Ishikawa (cell line): ENCODE results near the gene NETO2.

ENCODE experiments used
- CEBPB ChIP-seq: IDR thresholded peaks from 2 replicates; pipeline ENCODE4 v1.6.1; 2012
- CREB1 ChIP-seq: IDR thresholded peaks from 2 replicates; pipeline ENCODE4 v1.6.1; 2012; ENCODE audit warnings: low read depth
- EGR1 ChIP-seq: IDR thresholded peaks from 2 replicates; pipeline ENCODE4 v1.6.1; 2012
- EP300 ChIP-seq: IDR thresholded peaks from 2 replicates; pipeline ENCODE4 v1.6.1; 2012; ENCODE audit warnings: borderline replicate concordance
- FOXM1 ChIP-seq: IDR thresholded peaks from 2 replicates; pipeline ENCODE4 v1.6.1; 2012; ENCODE audit warnings: low read depth, borderline replicate concordance
- MAX ChIP-seq: IDR thresholded peaks from 2 replicates; pipeline ENCODE4 v1.6.1; 2012
- NFIC ChIP-seq: IDR thresholded peaks from 2 replicates; pipeline ENCODE4 v1.6.1; 2012
- RAD21 ChIP-seq: IDR thresholded peaks from 2 replicates; pipeline ENCODE4 v1.6.1; 2012; ENCODE audit warnings: low read depth
- REST ChIP-seq: IDR thresholded peaks from 2 replicates; pipeline ENCODE4 v1.6.1; 2012; ENCODE audit warnings: low read depth, mild to moderate bottlenecking
- TAF1 ChIP-seq: IDR thresholded peaks from 2 replicates; pipeline ENCODE4 v1.6.1; 2012; ENCODE audit warnings: low read depth, mild to moderate bottlenecking
- TCF12 ChIP-seq: IDR thresholded peaks from 2 replicates; pipeline ENCODE4 v1.6.1; 2012; ENCODE audit warnings: low read depth
- TEAD4 ChIP-seq: IDR thresholded peaks from 2 replicates; pipeline ENCODE4 v1.6.1; 2012
- YY1 ChIP-seq: IDR thresholded peaks from 2 replicates; pipeline ENCODE4 v1.6.1; 2012; ENCODE audit warnings: low read depth
- ZBTB7A ChIP-seq: IDR thresholded peaks from 2 replicates; pipeline ENCODE4 v1.6.1; 2012; ENCODE audit warnings: low read depth
- TF ChIP-seq, protein P1 (sequence below): IDR thresholded peaks from 2 replicates; pipeline ENCODE4 v1.6.1; 2012

The NETO2 gene

DNA sequence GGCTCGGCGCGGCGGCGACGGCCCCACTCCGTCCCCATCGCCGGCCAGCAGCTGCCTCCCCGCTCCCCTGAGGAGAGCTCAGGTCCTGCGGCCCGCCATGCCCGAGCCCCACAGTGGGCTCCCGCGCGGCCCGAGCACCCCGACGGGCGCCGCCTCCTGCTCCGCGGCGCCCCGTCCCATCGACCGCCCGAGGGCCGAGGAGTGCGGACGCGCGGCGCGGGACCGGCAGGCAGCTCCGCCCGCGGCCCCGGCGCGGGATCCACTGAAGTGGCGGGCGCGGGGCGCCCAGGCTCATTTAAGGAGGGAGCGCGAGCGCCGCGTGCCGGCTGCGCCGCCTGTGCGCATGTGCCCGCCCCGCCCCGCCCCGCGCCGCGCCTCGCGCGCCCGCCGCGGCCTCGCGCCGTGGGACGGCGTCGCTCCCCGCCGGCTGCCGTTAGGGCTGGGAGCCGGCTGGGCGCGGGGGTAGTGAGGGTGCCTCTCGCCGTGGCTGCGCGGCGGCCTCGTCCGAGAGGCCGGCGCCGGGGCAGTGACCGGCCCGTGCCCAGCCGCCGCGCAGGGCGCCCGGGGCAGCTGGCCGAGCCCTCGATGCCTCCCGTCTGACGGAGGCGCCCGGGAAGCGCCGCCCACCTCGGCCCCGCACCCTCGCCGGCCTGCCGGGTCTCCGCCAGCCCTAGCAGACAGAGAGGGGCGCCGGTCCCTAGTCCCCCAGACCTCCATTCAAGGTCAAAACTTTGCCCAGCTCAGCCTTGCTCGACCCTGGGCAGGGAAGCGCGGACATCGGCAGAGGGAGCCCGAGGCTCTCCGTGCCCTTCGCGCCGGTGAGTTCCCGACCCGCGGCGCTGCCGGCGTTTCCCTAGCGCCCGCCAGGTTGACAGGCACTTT lies at the start of gene NETO2:
Gene NETO2, minus strand, starts transcription at position 269 of the 882 bp plus-strand sequence. CDS start 333 bp downstream, outside the sequence.
- TF ChIP-seq EGR1 (no peak), REST (no peak), ZBTB7A (no peak), YY1 (no peak), RAD21 (peak; percentile 45; the same call in 1 of the 2 replicates), NFIC (no peak), EP300 (no peak), MAX (peak; percentile 8; the same call in 1 of the 2 replicates), TEAD4 (no peak), TAF1 (peak; percentile 18; the same call in 1 of the 2 replicates), CEBPB (no peak), TCF12 (no peak), CREB1 (no peak), FOXM1 (no peak)
- TF ChIP-seq, protein P1, sequence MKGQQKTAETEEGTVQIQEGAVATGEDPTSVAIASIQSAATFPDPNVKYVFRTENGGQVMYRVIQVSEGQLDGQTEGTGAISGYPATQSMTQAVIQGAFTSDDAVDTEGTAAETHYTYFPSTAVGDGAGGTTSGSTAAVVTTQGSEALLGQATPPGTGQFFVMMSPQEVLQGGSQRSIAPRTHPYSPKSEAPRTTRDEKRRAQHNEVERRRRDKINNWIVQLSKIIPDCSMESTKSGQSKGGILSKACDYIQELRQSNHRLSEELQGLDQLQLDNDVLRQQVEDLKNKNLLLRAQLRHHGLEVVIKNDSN, result no peak

DNA sequence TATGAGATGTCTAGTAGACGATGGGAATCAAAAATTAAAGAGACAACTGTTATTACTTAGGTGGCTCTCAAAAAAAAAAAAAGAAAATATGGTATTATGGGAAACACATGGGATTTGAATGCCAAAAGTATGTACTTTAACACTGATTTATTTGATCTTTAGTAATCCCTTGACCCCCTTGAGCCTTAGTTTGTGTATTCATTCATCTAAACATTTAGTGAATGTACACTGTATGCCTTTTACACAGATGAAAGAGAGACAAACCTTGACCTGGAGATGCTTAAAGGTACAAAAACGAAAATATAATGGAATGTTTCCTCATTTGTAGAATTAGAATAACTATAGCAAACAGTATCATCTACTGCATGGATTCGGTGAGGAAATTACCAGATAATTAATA lies 38.6 kb upstream of the NETO2 start:
- TF ChIP-seq FOXM1 (no peak), TCF12 (no peak), TEAD4 (no peak), EP300 (no peak), EGR1 (no peak)

DNA sequence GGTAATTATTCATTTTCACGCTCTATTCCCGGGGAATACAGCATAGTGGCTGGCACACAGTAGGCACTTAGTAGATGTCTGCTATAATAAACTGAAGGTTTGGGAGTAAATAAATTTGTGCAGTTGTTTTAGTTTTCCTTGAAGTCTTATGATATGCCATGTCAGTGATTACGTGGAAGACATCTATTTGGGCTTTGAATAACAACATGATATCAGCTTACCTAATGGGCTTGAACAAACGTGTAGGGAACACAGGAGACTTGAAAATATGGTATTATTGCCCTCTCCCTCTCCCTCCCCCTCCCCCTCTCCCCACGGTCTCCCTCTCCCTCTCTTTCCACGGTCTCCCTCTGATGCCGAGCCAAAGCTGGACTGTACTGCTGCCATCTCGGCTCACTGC lies 36.3 kb upstream of the NETO2 start:
- TF ChIP-seq TCF12, result no peak
- TF ChIP-seq TEAD4, result no peak

DNA sequence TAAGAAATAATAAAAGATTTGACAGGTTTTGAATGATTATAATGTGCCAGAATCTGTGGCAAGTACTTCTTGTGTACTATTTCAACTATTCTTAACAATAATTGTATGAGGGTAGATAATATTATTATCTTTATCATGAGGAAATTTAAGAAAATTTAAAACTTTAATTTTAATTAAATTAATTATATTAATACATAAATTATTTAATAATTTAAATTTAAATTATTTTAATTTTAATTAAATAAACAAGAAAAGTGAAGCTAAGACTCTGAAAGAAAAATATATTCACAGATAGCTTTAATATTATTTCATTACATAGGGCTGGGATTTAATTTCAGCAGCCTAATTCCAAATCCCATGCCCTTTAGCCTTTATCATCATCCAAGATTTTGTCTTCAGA lies 31.4 kb upstream of the NETO2 start:
- TF ChIP-seq RAD21, result no peak

- peak; percentile 6; the same call in 1 of the 2 replicates for TF ChIP-seq RAD21
- TF ChIP-seq CEBPB, result no peak
- no peak for TF ChIP-seq EGR1
Measured at GRCh38 chr16:47162670-47163420, 19.1 kb upstream of the NETO2 start.

- TF ChIP-seq, protein P1, result no peak
- TF ChIP-seq REST (no peak), TAF1 (no peak)
Measured at GRCh38 chr16:47161464-47161863, 17.7 kb upstream of the NETO2 start.

DNA sequence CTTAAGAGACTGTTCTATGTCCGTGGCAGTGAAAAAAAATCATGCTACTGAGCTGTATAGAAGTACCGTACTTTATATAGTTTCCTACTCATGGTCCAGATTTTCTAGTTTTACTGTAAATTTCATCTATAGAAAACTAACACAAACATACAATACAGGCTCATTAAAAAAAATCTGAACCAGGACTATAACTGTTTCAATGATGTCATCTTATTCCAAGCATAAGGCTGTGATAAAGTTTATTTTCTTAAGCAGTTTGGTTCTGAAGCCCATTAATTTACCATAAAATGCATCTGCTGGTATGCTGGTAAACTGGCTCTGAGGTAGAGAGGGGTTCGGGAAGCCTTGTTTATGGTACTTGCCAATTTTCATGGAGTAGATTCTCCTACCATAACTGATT lies 16.7 kb upstream of the NETO2 start:
- no peak for TF ChIP-seq YY1
- TF ChIP-seq EP300, result no peak
- TF ChIP-seq, protein P1, result no peak
- TF ChIP-seq FOXM1, result no peak
- TF ChIP-seq TEAD4, result no peak
- TF ChIP-seq RAD21, result no peak
- no peak for TF ChIP-seq CREB1
- TF ChIP-seq EGR1, result no peak
- no peak for TF ChIP-seq ZBTB7A
- TF ChIP-seq NFIC, result no peak
- no peak for TF ChIP-seq TAF1
- no peak for TF ChIP-seq TCF12
- TF ChIP-seq REST, result no peak
- TF ChIP-seq CEBPB, result no peak
- TF ChIP-seq MAX, result no peak
